ENCODE data around the gene PDSS2.

PDSS2 gene

GRCh38 chr6:107271208-107271790 lies 188.1 kb downstream of the PDSS2 start:
- no peak overlapping the region for H3K4me3 ChIP-seq (ENCODE audit: low read depth, low read length)
- no peak for TF ChIP-seq CTCF (IDR thresholded peaks at IDR 0.05; ENCODE audit: borderline replicate concordance, insufficient read depth, low read depth, low read length)

- TF ChIP-seq CTCF (IDR thresholded peaks at IDR 0.05; ENCODE audit: borderline replicate concordance, insufficient read depth, low read depth, low read length) = no peak
Measured at GRCh38 chr6:107267634-107268033, 191.7 kb downstream of the PDSS2 start.

GRCh38 chr6:107267006-107267405 lies 192.4 kb downstream of the PDSS2 start:
- TF ChIP-seq CTCF (IDR thresholded peaks at IDR 0.05; ENCODE audit: borderline replicate concordance, insufficient read depth, low read depth, low read length) = no peak
- H3K4me3 ChIP-seq (ENCODE audit: low read depth, low read length) = no peak overlapping the region

More at GRCh38 chr6:107267634-107268033, 191.7 kb downstream of the PDSS2 start:
- H3K4me3 ChIP-seq (ENCODE audit: low read depth, low read length) = no peak overlapping the region

- H3K4me3 ChIP-seq (ENCODE audit: low read depth, low read length) = no peak overlapping the region
- no peak for TF ChIP-seq CTCF (IDR thresholded peaks at IDR 0.05; ENCODE audit: borderline replicate concordance, insufficient read depth, low read depth, low read length)
Measured at GRCh38 chr6:107266563-107266962, 192.8 kb downstream of the PDSS2 start.

GRCh38 chr6:107264357-107264840 lies 195.0 kb downstream of the PDSS2 start:
- no peak for TF ChIP-seq CTCF (IDR thresholded peaks at IDR 0.05; ENCODE audit: borderline replicate concordance, insufficient read depth, low read depth, low read length)
- no peak overlapping the region for H3K4me3 ChIP-seq (ENCODE audit: low read depth, low read length)

- no peak for TF ChIP-seq CTCF (IDR thresholded peaks at IDR 0.05; ENCODE audit: borderline replicate concordance, insufficient read depth, low read depth, low read length)
- no peak overlapping the region for H3K4me3 ChIP-seq (ENCODE audit: low read depth, low read length)
Measured at GRCh38 chr6:107259951-107260350, 199.4 kb downstream of the PDSS2 start.

- no peak overlapping the region for H3K4me3 ChIP-seq (ENCODE audit: low read depth, low read length)
- TF ChIP-seq CTCF (IDR thresholded peaks at IDR 0.05; ENCODE audit: borderline replicate concordance, insufficient read depth, low read depth, low read length) = no peak
Measured at GRCh38 chr6:107248147-107248546, 211.2 kb downstream of the PDSS2 start.
